Activated CD8-positive, alpha-beta T cell treated with anti-CD3 and anti-CD28 coated beads, Interleukin-2, amount 10 ng/mL, durations not matched to agents 7 days and 5 days (primary cell): ENCODE data around the gene LIN7C. TPM values are rescaled to one million over a fixed set of nuclear protein-coding genes. Genes with fewer than 3 reads are reported as not detected.

Experiments
- ATAC-seq: fragments of 150-1000 bp; cut with Tn5 transposase; one replicate; pipeline ENCODE4 v1.10.0; 2021; ENCODE audit warnings: moderate library complexity
- CTCF ChIA-PET: fragments of 350-600 bp; sonication (Branson Sonifier 250); formaldehyde crosslinking; loops from one replicate; lab custom pipeline; 2021; ENCODE audit warnings: antibody characterized with exemption; lab: Charles Lee
- POLR2A ChIA-PET: fragments of 350-600 bp; sonication (Branson Sonifier 250); formaldehyde crosslinking; loops from one replicate; lab custom pipeline; 2021; ENCODE audit warnings: antibody characterized with exemption; lab: Charles Lee
- DNase-seq: peaks from one replicate; pipeline ENCODE4 v3.0.0-alpha.2; 2020
- H3K27ac Mint-ChIP-seq: one replicate; pipeline ENCODE4 v1.8.0; 2021; ENCODE audit warnings: mild to moderate bottlenecking, mixed read lengths
- H3K27me3 Mint-ChIP-seq: one replicate; pipeline ENCODE4 v1.8.0; 2021; ENCODE audit warnings: low read depth, mixed read lengths
- H3K36me3 Mint-ChIP-seq: one replicate; pipeline ENCODE4 v1.8.0; 2021; ENCODE audit warnings: low read depth, mixed read lengths
- H3K4me1 Mint-ChIP-seq: one replicate; pipeline ENCODE4 v1.8.0; 2021; ENCODE audit warnings: low read depth, mixed read lengths
- H3K4me3 Mint-ChIP-seq: one replicate; pipeline ENCODE4 v1.8.0; 2021; ENCODE audit warnings: mild to moderate bottlenecking, mixed read lengths
- H3K9me3 Mint-ChIP-seq: one replicate; pipeline ENCODE4 v1.8.0; 2022; ENCODE audit warnings: mixed read lengths; ENCODE audit not compliant: insufficient read depth
- total RNA-seq, 2 experiments: library from RNA; stranded (reverse); gene quantifications; one replicate each; pipeline ENCODE4 v1.2.3, GENCODE V29; 2021

The LIN7C gene
- total RNA-seq, 2 experiments from 2014 or later, result 18.9 to 19.0 TPM

GRCh38 chr11:27468209-27468994 is 38.2 kb downstream of the LIN7C start:
- Mint-ChIP-seq H3K9me3 (no peaks in the 10 kb centered on the region), H3K4me3 (no peak overlapping the region), H3K27me3 (peaks cover 41% of the 10 kb centered on the region), H3K27ac (no peak overlapping the region), H3K4me1 (peaks cover 12% of the 10 kb centered on the region), H3K36me3 (no peaks in the 10 kb centered on the region)
- ChIA-PET POLR2A (no interaction called here), CTCF (no interaction called here)
- DNase-seq (no peak), ATAC-seq (no peak)

GRCh38 chr11:27467181-27467913 is 39.2 kb downstream of the LIN7C start:
- ChIA-PET POLR2A (no interaction called here), CTCF (no interaction called here)
- no peak for DNase-seq
- H3K27me3 Mint-ChIP-seq, result peaks cover 30% of the 10 kb centered on the region
- no peaks in the 10 kb centered on the region for H3K9me3 Mint-ChIP-seq
- H3K27ac Mint-ChIP-seq, result no peak overlapping the region
- no peak for ATAC-seq
- H3K4me1 Mint-ChIP-seq, result peaks cover 4% of the 10 kb centered on the region
- no peaks in the 10 kb centered on the region for H3K36me3 Mint-ChIP-seq
- no peak overlapping the region for H3K4me3 Mint-ChIP-seq

- CTCF ChIA-PET, result no interaction called here
- H3K27me3 Mint-ChIP-seq, result peaks cover 27% of the 10 kb centered on the region
- DNase-seq, result no peak
- ATAC-seq, result no peak
- no peak overlapping the region for H3K27ac Mint-ChIP-seq
- POLR2A ChIA-PET, result no interaction called here
- no peak overlapping the region for H3K4me3 Mint-ChIP-seq
- H3K9me3 Mint-ChIP-seq, result no peaks in the 10 kb centered on the region
- H3K4me1 Mint-ChIP-seq, result peaks cover 1% of the 10 kb centered on the region
- no peaks in the 10 kb centered on the region for H3K36me3 Mint-ChIP-seq
These were observed 40.2 kb downstream of the LIN7C start for GRCh38 chr11:27466363-27466762.

GRCh38 chr11:27465629-27466028 is 40.9 kb downstream of the LIN7C start:
- Mint-ChIP-seq H3K27ac (no peak overlapping the region), H3K27me3 (peaks cover 20% of the 10 kb centered on the region), H3K4me1 (no peaks in the 10 kb centered on the region), H3K36me3 (no peaks in the 10 kb centered on the region), H3K9me3 (no peaks in the 10 kb centered on the region), H3K4me3 (no peak overlapping the region)
- no peak for DNase-seq
- CTCF ChIA-PET, result no interaction called here
- no peak for ATAC-seq
- POLR2A ChIA-PET, result no interaction called here

- CTCF ChIA-PET, result no interaction called here
- H3K27me3 Mint-ChIP-seq, result peaks cover 13% of the 10 kb centered on the region
These were observed 41.7 kb downstream of the LIN7C start for GRCh38 chr11:27464909-27465308.

DNA sequence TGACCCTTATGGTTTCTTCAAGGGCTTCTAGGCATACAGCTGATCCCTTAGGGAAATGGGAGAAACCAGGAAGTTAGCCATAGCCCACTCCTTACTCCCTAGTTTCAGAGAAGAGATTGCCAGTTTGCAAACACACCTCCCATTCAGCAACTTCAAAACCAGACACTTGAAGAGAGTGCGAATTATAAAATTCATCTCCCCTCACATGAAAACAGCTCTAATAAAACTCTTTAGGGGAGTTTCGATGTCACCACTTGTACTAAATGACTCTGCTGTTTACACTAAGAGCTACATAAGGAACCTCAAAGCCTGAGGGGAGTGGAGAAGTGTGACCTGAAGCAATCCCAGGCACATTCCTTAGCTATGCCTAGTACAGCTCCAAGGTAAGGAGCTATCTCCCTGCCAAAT is 42.3 kb downstream of the LIN7C start:
- POLR2A ChIA-PET, result no interaction called here
- no peak for ATAC-seq
- CTCF ChIA-PET, result no interaction called here

More at GRCh38 chr11:27464909-27465308, 41.7 kb downstream of the LIN7C start:
- POLR2A ChIA-PET, result no interaction called here
- no peak overlapping the region for H3K27ac Mint-ChIP-seq
- H3K4me3 Mint-ChIP-seq, result no peak overlapping the region
- no peaks in the 10 kb centered on the region for H3K4me1 Mint-ChIP-seq
- H3K9me3 Mint-ChIP-seq, result no peaks in the 10 kb centered on the region
- no peak for DNase-seq
- ATAC-seq, result no peak
- H3K36me3 Mint-ChIP-seq, result no peaks in the 10 kb centered on the region

DNA sequence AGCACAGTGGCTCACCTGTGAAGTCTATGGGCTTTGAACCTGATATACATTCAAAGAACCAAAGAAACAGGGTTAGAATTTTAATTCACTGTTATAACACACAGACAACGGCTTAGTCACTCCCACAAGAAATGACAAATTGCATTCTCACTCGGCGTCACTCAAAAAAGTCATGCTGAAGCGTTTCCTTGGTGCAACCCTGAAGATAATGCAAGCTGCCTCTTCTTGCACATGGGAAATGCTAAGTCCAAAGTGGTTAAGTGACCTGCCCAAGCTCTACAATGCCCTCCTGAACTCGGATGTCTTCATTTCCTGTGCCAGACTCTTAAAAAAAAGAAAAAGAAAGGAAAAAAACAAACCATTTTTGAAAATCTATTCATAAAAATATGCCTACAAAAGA is 44.0 kb downstream of the LIN7C start:
- no peak overlapping the region for H3K27ac Mint-ChIP-seq
- peaks cover 6% of the 10 kb centered on the region for H3K27me3 Mint-ChIP-seq
- no peaks in the 10 kb centered on the region for H3K4me1 Mint-ChIP-seq
- ATAC-seq (no peak), DNase-seq (no peak)
- H3K36me3 Mint-ChIP-seq, result no peaks in the 10 kb centered on the region
- ChIA-PET POLR2A (no interaction called here), CTCF (no interaction called here)
- H3K9me3 Mint-ChIP-seq, result no peaks in the 10 kb centered on the region
- no peak overlapping the region for H3K4me3 Mint-ChIP-seq

More for the DNA sequence above, 42.3 kb downstream of the LIN7C start:
- Mint-ChIP-seq H3K9me3 (no peaks in the 10 kb centered on the region), H3K4me1 (no peaks in the 10 kb centered on the region), H3K27ac (no peak overlapping the region), H3K27me3 (peaks cover 9% of the 10 kb centered on the region), H3K4me3 (no peak overlapping the region), H3K36me3 (no peaks in the 10 kb centered on the region)
- no peak for DNase-seq

GRCh38 chr11:27460158-27460978 is 46.2 kb downstream of the LIN7C start:
- no peak for ATAC-seq
- Mint-ChIP-seq H3K27ac (no peak overlapping the region), H3K4me1 (no peaks in the 10 kb centered on the region), H3K36me3 (no peaks in the 10 kb centered on the region), H3K9me3 (no peaks in the 10 kb centered on the region), H3K27me3 (peaks cover 6% of the 10 kb centered on the region), H3K4me3 (no peak overlapping the region)
- CTCF ChIA-PET, result interaction anchor here (1.5 kb wide), 1 partner anchor 11 kb away, joined by 3 read pairs; no protein-coding TSS in a partner anchor
- POLR2A ChIA-PET, result interaction anchor here (0.7 kb wide), 1 partner anchor 720 kb away, joined by 4 read pairs; no protein-coding TSS in a partner anchor
- DNase-seq, result no peak

- Mint-ChIP-seq H3K27me3 (peaks cover 3% of the 10 kb centered on the region), H3K27ac (no peak overlapping the region), H3K4me3 (no peak overlapping the region), H3K4me1 (no peaks in the 10 kb centered on the region), H3K36me3 (no peaks in the 10 kb centered on the region), H3K9me3 (no peaks in the 10 kb centered on the region)
- DNase-seq, result no peak
- POLR2A ChIA-PET, result no interaction called here
- ATAC-seq, result no peak
- CTCF ChIA-PET, result no interaction called here
These were observed 47.4 kb downstream of the LIN7C start for GRCh38 chr11:27459191-27459590.

GRCh38 chr11:27458182-27458581 is 48.4 kb downstream of the LIN7C start:
- no peak for DNase-seq
- peaks cover 3% of the 10 kb centered on the region for H3K27me3 Mint-ChIP-seq

DNA sequence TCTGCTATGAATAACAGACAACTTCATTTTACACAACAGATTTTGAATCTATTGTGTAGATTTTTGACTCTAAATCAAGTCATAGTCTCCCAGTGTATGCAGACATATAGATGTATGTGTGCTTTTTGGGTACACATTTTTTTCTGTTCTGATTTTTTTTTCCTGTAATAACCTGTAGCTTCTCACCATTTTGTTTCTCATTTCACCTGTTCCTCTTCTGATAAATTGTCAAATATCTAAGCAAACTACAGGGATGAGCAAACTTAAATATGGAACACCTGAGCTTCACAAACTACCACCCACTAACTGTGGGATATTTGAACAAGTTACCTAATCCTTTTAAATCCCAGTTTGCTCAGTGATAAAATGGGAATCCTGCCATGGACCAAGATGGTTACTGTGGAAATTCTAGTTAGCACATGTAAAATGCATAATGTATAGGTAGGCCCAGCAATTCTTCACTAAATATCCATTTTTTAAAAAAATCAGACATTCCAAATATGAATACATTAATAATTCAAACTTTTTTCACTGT is 49.7 kb downstream of the LIN7C start:
- H3K4me1 Mint-ChIP-seq, result no peaks in the 10 kb centered on the region
- ChIA-PET POLR2A (no interaction called here), CTCF (no interaction called here)
- no peaks in the 10 kb centered on the region for H3K36me3 Mint-ChIP-seq
- H3K27ac Mint-ChIP-seq, result no peak overlapping the region
- DNase-seq, result no peak
- no peak for ATAC-seq
- H3K27me3 Mint-ChIP-seq, result peaks cover 3% of the 10 kb centered on the region
- H3K9me3 Mint-ChIP-seq, result no peaks in the 10 kb centered on the region
- no peak overlapping the region for H3K4me3 Mint-ChIP-seq

More at GRCh38 chr11:27458182-27458581, 48.4 kb downstream of the LIN7C start:
- ChIA-PET CTCF (no interaction called here), POLR2A (no interaction called here)
- H3K4me3 Mint-ChIP-seq, result no peak overlapping the region
- H3K4me1 Mint-ChIP-seq, result no peaks in the 10 kb centered on the region
- no peaks in the 10 kb centered on the region for H3K9me3 Mint-ChIP-seq
- no peak for ATAC-seq
- no peaks in the 10 kb centered on the region for H3K36me3 Mint-ChIP-seq
- no peak overlapping the region for H3K27ac Mint-ChIP-seq
